IPS-15b (cell line): ENCODE results near the gene IRF2.

Experiments
- H3K27me3 ChIP-seq: one replicate; pipeline ENCODE4 v1.6.1; 2013; ENCODE audit warnings: low read length; ENCODE audit not compliant: control insufficient read depth, insufficient read depth
- H3K36me3 ChIP-seq: one replicate; pipeline ENCODE4 v1.6.1; 2013; ENCODE audit warnings: low read length; ENCODE audit not compliant: control insufficient read depth, insufficient read depth
- H3K4me1 ChIP-seq: one replicate; pipeline ENCODE4 v1.6.1; 2013; ENCODE audit warnings: mild to moderate bottlenecking, low read length; ENCODE audit not compliant: control insufficient read depth, insufficient read depth
- H3K4me3 ChIP-seq: one replicate; pipeline ENCODE4 v1.5.1; 2013; ENCODE audit warnings: low read depth, low read length
- H3K9ac ChIP-seq: one replicate; pipeline ENCODE4 v1.6.1; 2013; ENCODE audit warnings: low read depth, mild to moderate bottlenecking, low read length
- H3K9me3 ChIP-seq: one replicate; pipeline ENCODE4 v1.6.1; 2013; ENCODE audit warnings: mild to moderate bottlenecking, low read length; ENCODE audit not compliant: control insufficient read depth, insufficient read depth

IRF2 gene

DNA sequence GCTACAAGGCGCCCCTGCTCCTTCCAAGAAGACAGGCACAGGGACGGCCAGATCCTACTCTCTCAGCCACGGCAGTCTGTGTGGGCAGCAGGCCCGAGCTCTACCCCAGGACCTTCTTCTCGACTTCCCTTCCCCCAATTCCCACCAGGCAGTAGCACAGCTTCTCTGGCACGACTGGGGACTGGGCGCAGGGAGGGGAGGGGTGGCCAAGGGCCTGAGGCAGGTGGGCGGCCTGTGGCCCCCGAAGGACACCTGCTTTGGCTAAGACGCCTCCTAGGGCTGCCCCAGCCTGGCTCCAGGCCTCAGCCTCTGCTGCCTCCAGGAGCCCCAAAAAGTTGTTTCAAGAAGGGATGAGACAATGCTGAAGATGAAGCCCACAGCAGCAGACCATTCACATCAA is 24.2 kb upstream of the IRF2 start:
- Histone ChIP-seq H3K4me1 (no peaks in the 10 kb centered on the region), H3K9me3 (no peaks in the 10 kb centered on the region), H3K9ac (no peak overlapping the region), H3K27me3 (no peaks in the 10 kb centered on the region), H3K36me3 (no peaks in the 10 kb centered on the region), H3K4me3 (no peak overlapping the region)

DNA sequence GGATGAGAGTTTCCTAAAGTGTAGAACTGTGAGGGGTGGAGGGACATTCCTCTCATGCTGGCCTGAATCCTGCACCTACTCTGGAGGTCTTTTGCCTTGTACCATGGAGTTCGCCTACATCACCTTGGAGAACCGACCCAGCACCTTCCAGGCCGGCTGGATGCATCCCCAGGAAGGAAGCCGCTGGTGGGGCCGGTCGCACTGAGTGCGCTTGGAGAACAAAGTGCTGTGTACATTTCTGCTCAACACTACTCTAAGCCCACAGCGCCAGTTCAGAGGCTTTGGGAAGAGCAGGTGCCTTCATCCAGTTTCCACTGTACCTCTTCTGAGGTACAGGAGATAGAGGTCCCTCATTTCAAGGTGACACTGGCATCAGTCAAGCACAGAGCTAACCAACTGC is 15.4 kb upstream of the IRF2 start:
- Histone ChIP-seq H3K4me1 (no peaks in the 10 kb centered on the region), H3K9me3 (no peaks in the 10 kb centered on the region), H3K27me3 (no peaks in the 10 kb centered on the region), H3K36me3 (no peaks in the 10 kb centered on the region), H3K9ac (no peak overlapping the region), H3K4me3 (no peak overlapping the region)

DNA sequence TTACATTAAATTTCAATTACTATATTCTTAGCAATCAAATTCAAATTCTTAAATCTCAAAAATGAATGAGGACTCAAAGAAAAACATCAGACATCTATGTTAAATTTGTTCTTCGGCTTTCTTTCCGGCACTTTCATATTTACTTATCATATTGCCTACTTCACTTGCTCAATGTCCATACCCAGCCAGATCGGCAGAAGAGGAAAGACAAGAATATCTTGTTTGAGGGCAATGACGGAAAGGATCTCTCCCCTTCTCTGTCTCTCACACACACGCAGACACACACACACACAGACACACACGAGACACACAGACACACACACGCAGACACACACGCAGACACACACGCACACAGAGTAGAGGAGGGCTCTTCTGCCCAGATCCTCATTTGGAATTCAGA is 13.2 kb upstream of the IRF2 start:
- Histone ChIP-seq H3K27me3 (no peaks in the 10 kb centered on the region), H3K9me3 (no peaks in the 10 kb centered on the region), H3K4me1 (no peaks in the 10 kb centered on the region), H3K36me3 (no peaks in the 10 kb centered on the region), H3K9ac (no peak overlapping the region), H3K4me3 (no peak overlapping the region)

DNA sequence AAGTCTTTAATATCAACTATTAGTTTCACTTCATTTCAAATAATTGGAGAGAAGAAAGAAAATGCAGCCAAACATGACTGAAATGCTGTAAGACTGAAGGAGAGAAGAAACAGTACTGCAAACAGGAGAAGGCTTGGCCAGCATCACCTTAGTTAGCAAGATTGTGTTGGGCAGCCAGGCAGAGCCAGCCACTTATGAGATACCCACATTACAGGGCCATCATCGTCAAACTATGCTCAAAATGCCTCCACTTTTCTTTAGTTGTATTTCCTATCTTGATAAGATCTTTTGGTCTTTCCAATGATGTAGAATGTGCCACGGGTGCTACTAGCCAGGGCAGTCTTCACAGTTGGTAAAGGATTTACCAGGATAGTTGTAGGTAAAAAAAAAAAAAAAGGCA is 10.9 kb upstream of the IRF2 start:
- H3K4me1 ChIP-seq = no peaks in the 10 kb centered on the region
- H3K36me3 ChIP-seq = no peaks in the 10 kb centered on the region
- no peaks in the 10 kb centered on the region for H3K27me3 ChIP-seq
- H3K9me3 ChIP-seq = no peaks in the 10 kb centered on the region
- no peak overlapping the region for H3K4me3 ChIP-seq
- H3K9ac ChIP-seq = no peak overlapping the region

DNA sequence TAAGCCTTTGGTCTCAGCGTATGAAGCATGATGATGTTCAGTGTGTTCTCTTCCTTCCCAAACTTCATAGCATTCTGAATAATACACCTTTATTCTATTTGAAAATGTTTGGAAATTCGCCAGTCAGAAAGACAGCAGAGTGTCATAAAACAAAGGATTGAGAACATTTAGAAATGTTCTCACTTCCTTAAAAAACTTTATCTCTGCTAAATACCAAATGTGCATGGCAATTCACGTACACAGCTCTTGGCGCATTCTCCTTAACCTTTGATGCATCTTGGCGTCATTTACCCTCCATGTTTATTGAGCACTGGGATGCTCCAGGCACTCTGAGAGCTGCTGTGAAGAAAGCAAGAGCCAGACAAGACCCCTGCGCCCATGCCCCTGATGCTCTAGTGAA is 7.2 kb upstream of the IRF2 start:
- H3K36me3 ChIP-seq = no peaks in the 10 kb centered on the region
- no peaks in the 10 kb centered on the region for H3K4me1 ChIP-seq
- H3K9ac ChIP-seq = no peak overlapping the region

DNA sequence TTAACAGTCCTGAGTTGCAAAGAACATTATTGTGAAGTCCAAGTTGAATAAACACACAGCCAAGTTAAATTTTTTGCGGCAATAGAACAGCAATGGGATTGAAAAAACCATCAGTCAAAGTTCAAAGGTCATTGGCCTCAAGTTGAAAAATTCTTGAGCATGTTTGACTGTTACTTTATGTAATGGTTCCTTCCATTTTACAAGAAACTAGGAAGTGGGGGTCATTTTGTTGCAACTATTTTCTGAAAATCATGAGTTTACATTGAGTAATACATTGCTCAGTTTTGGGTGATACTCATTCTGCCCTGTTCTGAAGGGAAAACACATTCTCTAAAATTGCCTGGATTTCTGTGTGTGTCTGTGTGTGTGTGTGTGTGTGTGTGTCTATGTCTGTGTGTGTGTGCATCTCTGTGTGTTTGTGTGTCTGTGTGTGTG is 5.2 kb upstream of the IRF2 start:
- peaks cover 4% of the 10 kb centered on the region for H3K4me1 ChIP-seq
- H3K36me3 ChIP-seq = no peaks in the 10 kb centered on the region
- H3K27me3 ChIP-seq = no peaks in the 10 kb centered on the region
- no peaks in the 10 kb centered on the region for H3K9me3 ChIP-seq
- H3K4me3 ChIP-seq = no peak overlapping the region
- H3K9ac ChIP-seq = no peak overlapping the region

More for the DNA sequence above, 7.2 kb upstream of the IRF2 start:
- H3K9me3 ChIP-seq = no peaks in the 10 kb centered on the region
- no peak overlapping the region for H3K4me3 ChIP-seq
- no peaks in the 10 kb centered on the region for H3K27me3 ChIP-seq

DNA sequence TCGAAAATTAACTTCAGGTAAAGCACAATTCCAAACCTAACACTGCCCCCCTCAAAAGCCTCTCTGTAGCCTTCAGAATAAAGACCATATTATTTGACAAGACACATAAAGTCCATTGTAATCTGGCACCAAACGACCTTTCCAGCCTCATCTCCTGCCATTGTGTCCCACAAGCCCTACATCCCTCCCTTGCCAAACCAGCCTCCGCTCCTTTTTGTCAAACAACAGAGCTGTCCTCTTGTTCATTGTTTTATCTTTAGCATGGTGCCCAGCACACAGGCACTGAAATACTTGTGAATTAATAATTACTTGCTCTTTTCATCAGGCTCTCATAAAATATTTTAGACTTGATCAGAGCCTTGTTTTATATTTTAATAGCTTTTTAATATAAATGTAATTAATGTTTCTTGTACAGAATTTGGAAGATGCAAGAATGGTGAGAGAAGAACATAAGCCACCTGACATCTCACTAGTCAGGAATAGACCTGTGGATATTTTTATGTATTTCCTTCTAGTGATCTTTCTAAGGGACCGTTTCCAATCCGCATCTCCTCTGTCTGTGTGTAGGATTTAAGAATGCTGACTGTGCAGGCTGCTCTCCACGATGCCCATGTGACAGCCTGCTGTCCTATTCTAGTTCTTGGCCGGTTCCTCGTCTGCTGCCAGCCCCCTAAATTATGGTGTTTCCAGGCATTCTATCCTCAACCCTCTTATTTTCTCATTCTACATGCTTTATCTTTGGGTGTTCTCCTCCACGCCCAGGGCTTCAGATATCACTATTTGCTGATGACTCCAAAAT is 3.0 kb upstream of the IRF2 start:
- Histone ChIP-seq H3K36me3 (no peaks in the 10 kb centered on the region), H3K4me3 (no peak overlapping the region), H3K9ac (no peak overlapping the region), H3K9me3 (no peaks in the 10 kb centered on the region), H3K4me1 (peaks cover 4% of the 10 kb centered on the region), H3K27me3 (no peaks in the 10 kb centered on the region)

DNA sequence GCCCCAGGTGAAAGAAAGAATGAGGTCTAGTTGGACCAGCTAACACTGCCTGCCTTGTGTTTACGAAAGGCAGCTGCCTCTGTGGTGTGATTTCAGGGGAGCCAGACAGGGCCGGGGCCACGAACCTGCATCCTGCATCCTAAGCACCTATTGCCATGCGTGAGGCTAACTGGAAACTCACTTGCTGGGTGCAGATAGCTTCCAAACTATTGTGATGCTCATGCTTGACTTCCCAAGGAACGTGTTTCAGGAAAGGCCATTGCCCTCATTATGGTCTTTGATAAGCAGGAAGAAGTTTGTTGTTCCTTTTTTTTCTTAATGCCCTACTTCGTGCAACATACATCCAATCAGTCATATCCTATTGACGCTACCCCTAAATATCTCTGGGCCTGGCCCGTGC is 2.3 kb upstream of the IRF2 start:
- Histone ChIP-seq H3K27me3 (no peaks in the 10 kb centered on the region), H3K9ac (no peak overlapping the region), H3K4me1 (peaks cover 4% of the 10 kb centered on the region), H3K36me3 (no peaks in the 10 kb centered on the region), H3K4me3 (no peak overlapping the region), H3K9me3 (no peaks in the 10 kb centered on the region)

DNA sequence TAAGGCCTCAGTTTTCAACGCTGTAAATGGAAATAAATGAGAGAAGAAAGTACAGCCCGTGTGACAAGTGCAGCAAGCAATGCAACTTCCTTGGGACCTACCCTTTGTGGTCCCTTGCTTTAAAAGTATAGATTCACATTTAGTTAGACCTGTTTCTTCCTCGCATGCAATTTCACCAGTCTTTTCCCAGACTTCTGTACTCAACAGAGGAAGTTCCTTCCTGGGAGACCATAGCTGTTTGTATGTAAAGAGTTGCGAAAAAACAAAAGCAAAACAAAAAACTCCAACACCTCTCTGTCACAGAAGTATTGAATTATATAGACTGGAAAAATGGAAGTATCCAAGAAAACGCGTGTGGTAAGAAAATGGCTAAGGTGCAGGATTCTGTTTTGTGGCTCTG is 1.1 kb upstream of the IRF2 start:
- H3K4me1 ChIP-seq = peaks cover 4% of the 10 kb centered on the region
- H3K27me3 ChIP-seq = no peaks in the 10 kb centered on the region
- no peak overlapping the region for H3K9ac ChIP-seq
- peak overlapping the region; percentile 90 for H3K4me3 ChIP-seq
- H3K36me3 ChIP-seq = no peaks in the 10 kb centered on the region
- no peaks in the 10 kb centered on the region for H3K9me3 ChIP-seq

DNA sequence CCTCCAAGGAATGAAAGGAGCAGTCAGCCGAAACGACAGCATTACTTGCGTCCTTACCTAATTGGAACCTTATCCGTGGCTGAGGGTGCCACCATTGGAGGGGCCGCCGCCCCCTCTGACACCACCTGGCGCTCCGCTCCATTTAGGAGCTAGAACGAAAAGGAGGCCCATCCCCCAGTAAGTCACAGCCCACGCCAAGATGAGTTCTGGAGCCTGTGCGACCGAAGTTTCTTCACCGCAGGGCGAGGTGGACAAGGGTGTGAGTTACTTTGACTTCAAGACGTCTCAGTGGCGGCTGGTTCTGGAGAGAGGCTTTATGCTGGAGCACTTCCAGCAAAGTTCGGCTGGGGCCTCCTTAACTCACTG is 729 bp upstream of the IRF2 start:
- Histone ChIP-seq H3K4me3 (peak overlapping the region; percentile 90), H3K36me3 (no peaks in the 10 kb centered on the region), H3K9ac (peak overlapping the region; percentile 41), H3K4me1 (peaks cover 4% of the 10 kb centered on the region), H3K27me3 (no peaks in the 10 kb centered on the region), H3K9me3 (no peaks in the 10 kb centered on the region)

DNA sequence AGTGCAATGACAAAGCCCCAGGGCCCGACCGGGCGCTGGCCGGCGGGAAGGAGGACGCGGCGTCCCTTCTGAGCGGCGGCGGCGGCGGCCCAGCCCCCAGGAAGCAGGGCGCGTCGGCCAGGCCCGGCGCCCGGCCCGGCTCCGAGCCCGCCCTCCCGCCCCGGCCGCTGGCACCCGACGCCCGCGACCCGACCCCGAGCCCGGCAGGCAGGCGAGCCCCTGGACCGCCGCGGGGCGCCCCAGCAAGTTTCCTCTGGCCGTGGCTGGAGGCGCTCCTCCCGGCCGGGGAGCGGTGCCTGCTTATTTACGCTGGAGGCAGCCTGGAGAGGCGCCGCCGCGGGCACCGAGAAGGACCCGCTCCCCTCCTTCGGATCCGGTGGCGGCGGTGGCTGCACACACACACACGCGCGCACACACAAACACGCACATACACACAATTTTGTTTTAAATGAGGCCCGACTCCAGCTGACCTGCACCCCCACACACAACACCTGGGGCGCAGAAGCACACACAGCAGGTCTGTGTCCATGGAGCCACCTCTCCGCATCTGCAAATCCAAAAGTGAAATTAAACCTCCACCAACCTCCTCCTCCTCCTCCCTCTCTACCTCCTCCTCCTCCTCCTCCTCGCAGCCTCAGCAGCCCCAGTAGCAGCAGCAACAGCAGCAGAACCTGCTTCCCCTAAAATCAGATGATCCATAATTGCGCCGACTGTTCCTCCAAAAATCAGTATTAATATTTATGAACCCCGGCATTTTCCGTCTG is 669 bp downstream of the IRF2 start:
- H3K36me3 ChIP-seq = no peaks in the 10 kb centered on the region
- H3K4me3 ChIP-seq = peak overlapping the region; percentile 90
- peaks cover 4% of the 10 kb centered on the region for H3K4me1 ChIP-seq
- H3K9me3 ChIP-seq = no peaks in the 10 kb centered on the region
- no peaks in the 10 kb centered on the region for H3K27me3 ChIP-seq
- H3K9ac ChIP-seq = peak overlapping the region; percentile 62
